COLO829 (cell line): Measurements from ENCODE around the gene CD40.

Source experiments
- DNase-seq: peaks from one replicate; pipeline ENCODE4 v3.0.0; 2012; ENCODE audit warnings: low spot score

CD40 gene

GRCh38 chr20:46148313-46149208, 30.4 kb downstream of the CD40 start:
- no peak for DNase-seq

- no peak for DNase-seq
Observed at GRCh38 chr20:46150943-46151342, 32.8 kb downstream of the CD40 start.

GRCh38 chr20:46151936-46152335, 33.8 kb downstream of the CD40 start:
- DNase-seq: no peak

- no peak for DNase-seq
Observed at GRCh38 chr20:46152824-46153586, 34.9 kb downstream of the CD40 start.

GRCh38 chr20:46154305-46154704, 36.2 kb downstream of the CD40 start:
- DNase-seq: no peak

- DNase-seq: no peak
Observed at GRCh38 chr20:46154796-46155195, 36.7 kb downstream of the CD40 start.

- DNase-seq: no peak
Observed at GRCh38 chr20:46156065-46156464, 38.0 kb downstream of the CD40 start.

- DNase-seq: no peak
Observed at GRCh38 chr20:46157076-46157592, 39.0 kb downstream of the CD40 start.

- DNase-seq: no peak
Observed at GRCh38 chr20:46157625-46158024, 39.5 kb downstream of the CD40 start.

GRCh38 chr20:46158476-46158987, 40.4 kb downstream of the CD40 start:
- no peak for DNase-seq

GRCh38 chr20:46159101-46159897, 41.2 kb downstream of the CD40 start:
- no peak for DNase-seq

GRCh38 chr20:46160661-46161060, 42.5 kb downstream of the CD40 start:
- DNase-seq: no peak

- DNase-seq: no peak
Observed at GRCh38 chr20:46161921-46162320, 43.8 kb downstream of the CD40 start.

GRCh38 chr20:46164254-46164653, 46.1 kb downstream of the CD40 start:
- DNase-seq: no peak

GRCh38 chr20:46167080-46167479, 49.0 kb downstream of the CD40 start:
- no peak for DNase-seq

- no peak for DNase-seq
Observed at GRCh38 chr20:46168438-46168837, 50.3 kb downstream of the CD40 start.

- DNase-seq: no peak
Observed at GRCh38 chr20:46169245-46170171, 51.4 kb downstream of the CD40 start.

GRCh38 chr20:46171476-46171875, 53.4 kb downstream of the CD40 start:
- no peak for DNase-seq

- DNase-seq: no peak
Observed at GRCh38 chr20:46171909-46172308, 53.8 kb downstream of the CD40 start.

- DNase-seq: no peak
Observed at GRCh38 chr20:46172455-46172854, 54.3 kb downstream of the CD40 start.
